Cardiac fibroblast (primary cell): Measurements from ENCODE around the gene PDE1C.
A peak's percentile ranks its signal among the peaks of the same experiment; 100 is the strongest.

ENCODE experiments used
- DNase-seq, 2 donors: peaks; one replicate each; pipeline versions ENCODE4 v3.0.0 to v3.0.0-alpha.2; 2010; ENCODE audit warnings: low read depth in 2 of 2
- H3K4me3 ChIP-seq, 2 donors: replicated peaks in 1 of 2; 1 replicate in 1 of 2; 2 replicates in 1 of 2; pipeline ENCODE4 v1.5.1; 2011; ENCODE audit warnings: low read depth in 2 of 2, low read length in 2 of 2, mild to moderate bottlenecking in 2 of 2, moderate library complexity in 1 of 2
- TF ChIP-seq, protein P1 (sequence below): IDR thresholded peaks from one replicate; pipeline ENCODE4 v1.5.1; 2011; ENCODE audit warnings: low read depth, mild to moderate bottlenecking, low read length, inconsistent platforms

Gene PDE1C

DNA sequence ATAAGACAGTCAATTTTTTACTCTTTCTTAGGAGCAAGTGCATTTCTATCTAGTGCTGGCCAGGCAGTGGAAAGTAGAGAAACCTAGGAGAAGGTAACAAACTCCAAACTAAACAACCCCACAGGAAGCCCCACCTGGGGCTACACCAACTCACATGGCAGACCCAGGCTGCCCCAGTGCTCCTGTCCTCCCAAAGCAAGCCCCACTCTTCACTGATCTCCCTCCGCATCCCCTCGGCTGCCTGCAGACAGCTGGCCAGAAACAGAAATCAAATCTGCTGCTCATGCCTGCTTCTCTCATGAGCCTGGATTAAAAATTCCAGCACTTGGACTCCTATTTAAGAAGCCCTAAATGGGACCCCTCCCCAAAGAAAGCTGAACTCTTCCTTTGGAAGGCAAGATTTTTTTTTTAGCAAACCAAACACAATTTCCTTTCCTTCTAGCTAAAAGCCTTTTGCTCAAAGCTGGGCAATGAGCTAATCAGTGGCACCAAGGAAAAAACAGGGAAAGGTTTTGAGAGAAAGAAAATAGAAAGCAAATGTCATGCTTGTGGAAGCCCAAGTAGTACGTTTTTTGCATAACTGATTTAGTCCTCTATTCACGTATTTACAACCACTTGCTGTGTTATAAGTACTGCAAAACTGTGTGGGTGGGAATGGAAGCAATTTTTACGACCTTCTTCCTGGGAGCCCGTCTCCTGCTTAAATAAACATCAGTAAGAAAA is 10.8 kb downstream of the PDE1C start:
- TF ChIP-seq, protein P1, sequence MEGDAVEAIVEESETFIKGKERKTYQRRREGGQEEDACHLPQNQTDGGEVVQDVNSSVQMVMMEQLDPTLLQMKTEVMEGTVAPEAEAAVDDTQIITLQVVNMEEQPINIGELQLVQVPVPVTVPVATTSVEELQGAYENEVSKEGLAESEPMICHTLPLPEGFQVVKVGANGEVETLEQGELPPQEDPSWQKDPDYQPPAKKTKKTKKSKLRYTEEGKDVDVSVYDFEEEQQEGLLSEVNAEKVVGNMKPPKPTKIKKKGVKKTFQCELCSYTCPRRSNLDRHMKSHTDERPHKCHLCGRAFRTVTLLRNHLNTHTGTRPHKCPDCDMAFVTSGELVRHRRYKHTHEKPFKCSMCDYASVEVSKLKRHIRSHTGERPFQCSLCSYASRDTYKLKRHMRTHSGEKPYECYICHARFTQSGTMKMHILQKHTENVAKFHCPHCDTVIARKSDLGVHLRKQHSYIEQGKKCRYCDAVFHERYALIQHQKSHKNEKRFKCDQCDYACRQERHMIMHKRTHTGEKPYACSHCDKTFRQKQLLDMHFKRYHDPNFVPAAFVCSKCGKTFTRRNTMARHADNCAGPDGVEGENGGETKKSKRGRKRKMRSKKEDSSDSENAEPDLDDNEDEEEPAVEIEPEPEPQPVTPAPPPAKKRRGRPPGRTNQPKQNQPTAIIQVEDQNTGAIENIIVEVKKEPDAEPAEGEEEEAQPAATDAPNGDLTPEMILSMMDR, result no peak
- DNase-seq, result peak in 1 of 2 donors; percentile 11
- no peak overlapping the region for H3K4me3 ChIP-seq

DNA sequence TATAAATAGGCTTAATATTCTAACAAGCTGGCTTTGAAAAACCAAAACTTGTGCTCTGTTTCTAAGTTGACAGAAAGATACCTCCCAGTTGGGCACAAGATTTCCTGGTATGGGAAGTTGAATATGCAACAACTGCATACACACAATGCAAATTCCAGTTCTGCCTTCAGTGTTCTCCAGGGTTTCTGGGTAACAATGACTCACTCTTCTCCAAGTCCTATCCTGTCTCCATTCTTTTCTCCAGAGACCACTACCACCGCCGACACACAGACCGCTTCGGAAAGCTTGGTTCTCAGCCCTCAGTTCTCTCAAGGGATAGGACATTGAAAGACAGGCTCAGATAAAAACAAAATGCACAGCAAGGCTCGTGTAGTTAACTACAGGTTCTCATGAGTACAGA is 12.2 kb downstream of the PDE1C start:
- DNase-seq, result peak in 1 of 2 donors; percentile 21
- no peak overlapping the region for H3K4me3 ChIP-seq

DNA sequence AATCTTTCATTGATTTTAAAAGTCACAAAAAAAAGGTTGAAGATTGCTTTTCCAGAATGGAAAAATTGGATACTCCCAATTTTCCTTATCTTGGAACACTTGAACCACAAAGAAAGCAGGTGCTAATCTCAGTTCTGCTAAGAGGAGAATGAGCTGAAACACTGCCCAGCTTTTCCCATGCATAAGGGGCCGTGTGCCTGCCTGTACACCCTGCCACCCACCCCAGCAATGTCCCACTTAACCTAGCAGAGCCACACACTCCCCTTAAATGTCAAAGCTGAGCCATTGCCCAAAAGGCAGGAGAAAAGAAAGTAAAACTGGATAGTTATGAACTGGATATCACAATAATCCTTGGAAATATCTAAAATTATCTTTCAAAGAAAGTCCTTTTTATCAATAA is 13.4 kb downstream of the PDE1C start:
- TF ChIP-seq, protein P1, result no peak
- H3K4me3 ChIP-seq, result no peak overlapping the region
- DNase-seq, result no peak

More for the DNA sequence above, 12.2 kb downstream of the PDE1C start:
- TF ChIP-seq, protein P1, result no peak

DNA sequence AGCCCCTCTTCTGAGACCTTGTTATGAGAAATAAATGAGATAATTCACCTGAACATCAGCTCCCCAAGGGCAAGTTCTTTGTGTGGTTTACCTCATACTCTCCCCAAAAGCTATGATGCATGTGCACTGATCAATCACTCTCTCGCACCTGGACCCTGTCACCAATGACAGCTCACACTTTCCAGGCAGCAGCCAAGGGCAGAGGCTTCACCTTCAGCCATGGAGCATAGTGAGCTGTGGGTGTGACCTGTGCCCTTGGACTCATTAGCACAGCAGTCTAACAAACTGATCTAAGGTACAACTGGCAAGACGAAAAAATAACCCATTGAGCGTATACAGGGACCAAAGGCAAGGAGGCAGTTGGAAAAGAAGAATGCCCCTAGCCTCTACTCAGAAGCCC is 17.0 kb downstream of the PDE1C start:
- H3K4me3 ChIP-seq, result no peak overlapping the region
- TF ChIP-seq, protein P1, result no peak
- no peak for DNase-seq

DNA sequence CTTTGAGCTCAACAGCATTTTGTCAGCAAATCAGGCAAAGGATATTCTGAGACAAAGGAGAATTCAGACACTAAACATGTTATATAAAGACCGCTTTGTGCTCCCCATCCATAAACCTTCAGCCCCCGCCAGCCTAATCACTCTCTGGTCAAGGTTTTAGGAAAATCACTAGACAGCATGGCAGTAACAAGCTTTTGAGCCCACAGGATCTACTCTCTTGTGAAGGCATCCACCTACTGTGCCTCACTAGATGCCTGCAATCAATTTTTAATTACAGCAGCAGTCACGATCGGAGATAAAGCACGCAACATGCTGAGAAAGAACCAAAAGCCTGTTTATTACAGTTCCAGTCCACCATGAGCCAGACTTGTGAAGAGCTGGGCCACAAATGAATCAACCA is 19.1 kb downstream of the PDE1C start:
- no peak for DNase-seq
- TF ChIP-seq, protein P1, result no peak
- H3K4me3 ChIP-seq, result no peak overlapping the region

DNA sequence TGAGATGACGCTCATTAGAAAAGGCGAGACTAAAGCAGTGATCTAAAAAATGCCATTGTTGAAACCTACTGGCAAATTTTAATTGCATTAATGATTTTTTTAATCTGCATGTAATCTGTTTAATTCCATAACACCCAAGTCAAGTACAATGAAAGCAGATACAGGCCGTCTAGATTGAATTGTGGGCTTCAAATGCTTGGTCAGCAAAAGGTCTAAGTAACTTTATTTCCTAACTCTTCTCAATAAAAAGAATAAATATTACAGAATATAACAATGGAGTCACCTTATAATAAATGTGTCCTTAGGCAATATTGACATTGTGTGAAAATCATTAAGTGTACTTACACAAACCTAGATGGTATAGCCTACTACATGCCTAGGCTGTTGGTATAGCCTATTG is 20.6 kb downstream of the PDE1C start:
- no peak for DNase-seq
- TF ChIP-seq, protein P1, result no peak
- H3K4me3 ChIP-seq, result no peak overlapping the region

DNA sequence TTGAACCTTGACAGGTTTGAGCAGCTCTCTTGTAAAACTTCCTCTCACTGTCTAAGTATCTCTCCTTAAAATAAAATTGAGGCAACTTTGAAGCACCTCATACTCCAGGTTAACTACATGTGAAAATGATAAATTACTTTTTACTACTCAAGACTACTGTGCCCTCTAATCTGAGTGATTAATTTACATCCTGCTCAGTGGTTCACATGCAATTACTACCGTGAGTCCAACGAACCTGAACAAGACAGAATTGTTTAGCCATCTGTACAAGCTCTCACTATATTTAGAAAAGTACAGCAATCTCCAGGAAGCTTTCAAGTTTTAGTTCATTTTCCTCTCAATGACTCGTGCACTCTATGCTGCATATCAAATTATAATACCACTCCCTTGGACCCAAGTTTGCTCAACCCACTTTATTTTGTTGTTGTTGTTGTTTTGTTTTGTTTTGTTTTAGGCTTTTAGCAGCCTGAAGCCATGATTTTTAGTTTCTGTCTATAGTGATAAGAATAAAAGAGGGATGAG is 21.2 kb downstream of the PDE1C start:
- DNase-seq, result no peak
- no peak overlapping the region for H3K4me3 ChIP-seq
- TF ChIP-seq, protein P1, result no peak
